ENCODE data around the gene HECW1.

GRCh38 chr7:43215061-43215460 lies 102.6 kb downstream of the HECW1 start:
- TF ChIP-seq CTCF (conservative IDR thresholded peaks at IDR 0.05 in 1 of 2, IDR thresholded peaks at IDR 0.05 in 1 of 2; ENCODE audit: extremely low read depth in 1 of 2, insufficient read depth in 1 of 2, low read depth in 1 of 2, low read length in 2 of 2), result no peak
- no peak for TF ChIP-seq EZH2 (IDR thresholded peaks at IDR 0.05; ENCODE audit: borderline replicate concordance, low read length)

Measured in mammary epithelial cell (primary cell).